MM.1S (cell line): ENCODE data around the gene TNNC2.

Source experiments
- EZH2 ChIP-seq: fragments of 300-600 bp; sonication (generic); optimal IDR thresholded peaks from 2 replicates; pipeline ENCODE3; 2017; ENCODE audit warnings: low read depth, mild to moderate bottlenecking, antibody characterized with exemption, low read length, mixed read lengths
- TF ChIP-seq, protein P1 (sequence below): fragments of 300-600 bp; sonication (generic); IDR thresholded peaks from 2 replicates; pipeline ENCODE4 v1.5.1; 2016; ENCODE audit warnings: antibody characterized with exemption, low read length, mixed read lengths

DNA sequence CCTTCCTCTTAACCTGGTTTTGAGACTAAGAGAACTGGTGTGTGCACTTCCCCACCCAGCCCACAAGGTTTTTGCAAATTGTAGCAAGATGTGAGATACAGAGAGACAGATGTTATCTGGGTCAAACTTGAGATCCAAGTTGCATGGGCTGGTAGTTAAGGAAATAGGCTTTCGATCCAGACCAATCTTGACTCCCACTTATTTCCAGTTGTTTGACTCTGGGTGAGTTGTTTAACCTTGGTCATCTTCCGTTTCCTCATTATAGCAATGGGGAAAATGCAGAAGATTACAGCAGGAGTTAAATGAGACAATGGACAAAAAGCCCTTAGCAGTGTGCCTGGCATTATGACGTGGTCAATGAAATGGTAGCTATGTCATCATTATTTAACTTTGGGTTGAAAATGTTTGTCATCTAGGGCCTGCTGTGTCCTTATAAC, 8.2 kb upstream of the TNNC2 start:
- TF ChIP-seq, protein P1, sequence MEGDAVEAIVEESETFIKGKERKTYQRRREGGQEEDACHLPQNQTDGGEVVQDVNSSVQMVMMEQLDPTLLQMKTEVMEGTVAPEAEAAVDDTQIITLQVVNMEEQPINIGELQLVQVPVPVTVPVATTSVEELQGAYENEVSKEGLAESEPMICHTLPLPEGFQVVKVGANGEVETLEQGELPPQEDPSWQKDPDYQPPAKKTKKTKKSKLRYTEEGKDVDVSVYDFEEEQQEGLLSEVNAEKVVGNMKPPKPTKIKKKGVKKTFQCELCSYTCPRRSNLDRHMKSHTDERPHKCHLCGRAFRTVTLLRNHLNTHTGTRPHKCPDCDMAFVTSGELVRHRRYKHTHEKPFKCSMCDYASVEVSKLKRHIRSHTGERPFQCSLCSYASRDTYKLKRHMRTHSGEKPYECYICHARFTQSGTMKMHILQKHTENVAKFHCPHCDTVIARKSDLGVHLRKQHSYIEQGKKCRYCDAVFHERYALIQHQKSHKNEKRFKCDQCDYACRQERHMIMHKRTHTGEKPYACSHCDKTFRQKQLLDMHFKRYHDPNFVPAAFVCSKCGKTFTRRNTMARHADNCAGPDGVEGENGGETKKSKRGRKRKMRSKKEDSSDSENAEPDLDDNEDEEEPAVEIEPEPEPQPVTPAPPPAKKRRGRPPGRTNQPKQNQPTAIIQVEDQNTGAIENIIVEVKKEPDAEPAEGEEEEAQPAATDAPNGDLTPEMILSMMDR: no peak
- TF ChIP-seq EZH2: no peak
